ENCODE measurements around the gene OSBPL1A. TPM values are rescaled to one million over a fixed set of nuclear protein-coding genes. Genes with fewer than 3 reads are reported as not detected.
A peak's percentile ranks its signal among the peaks of the same experiment; 100 is the strongest.

The OSBPL1A gene
- total and polyA plus RNA-seq, 3 donors from 2014 or later: 32.0 to 45.0 (median 43.8) TPM

GRCh38 chr18:24231773-24232735 is 165.6 kb downstream of the OSBPL1A start:
- TF ChIP-seq POLR2A (IDR thresholded peaks at IDR 0.05) (no peak), CTCF (IDR thresholded peaks at IDR 0.05) (no peak)
- no peaks in the 10 kb centered on the region for H3K9me3 ChIP-seq
- WGBS, 2 donors: 33 to 35% methylated on average over 8 of the region's 8 CpGs
- no peak overlapping the region for H3K4me3 ChIP-seq
- no peaks in the 10 kb centered on the region for H3K27me3 ChIP-seq
- H3K36me3 ChIP-seq (ENCODE audit: low read depth, missing control alignments): no peaks in the 10 kb centered on the region
- peak overlapping the region; percentile 42 to 55 for H3K27ac ChIP-seq
- intact Hi-C loops (cut with DNase I; ENCODE audit: low total_unique reads): no loop called here
- DNase-seq: peak; percentile 20
- peaks cover 10% of the 10 kb centered on the region for H3K4me1 ChIP-seq

- TF ChIP-seq CTCF (IDR thresholded peaks at IDR 0.05) (no peak), POLR2A (IDR thresholded peaks at IDR 0.05) (no peak)
- Histone ChIP-seq H3K36me3 (ENCODE audit: low read depth, missing control alignments) (no peaks in the 10 kb centered on the region), H3K4me1 (peaks cover 10% of the 10 kb centered on the region), H3K9me3 (no peaks in the 10 kb centered on the region), H3K4me3 (no peak overlapping the region), H3K27ac (no peak overlapping the region), H3K27me3 (no peaks in the 10 kb centered on the region)
- intact Hi-C loops (cut with DNase I; ENCODE audit: low total_unique reads): no loop called here
- DNase-seq: no peak
- 90 to 92% methylated on average over 5 of the region's 5 CpGs for WGBS, 2 donors
Observed at GRCh38 chr18:24230766-24231165, 166.9 kb downstream of the OSBPL1A start.

- Histone ChIP-seq H3K4me1 (peaks cover 10% of the 10 kb centered on the region), H3K27me3 (no peaks in the 10 kb centered on the region), H3K9me3 (no peaks in the 10 kb centered on the region), H3K4me3 (no peak overlapping the region), H3K27ac (no peak overlapping the region), H3K36me3 (ENCODE audit: low read depth, missing control alignments) (no peaks in the 10 kb centered on the region)
- DNase-seq: no peak
- 94 to 96% methylated on average over 6 of the region's 6 CpGs for WGBS, 2 donors
- intact Hi-C loops (cut with DNase I; ENCODE audit: low total_unique reads): no loop called here
- no peak for TF ChIP-seq POLR2A (IDR thresholded peaks at IDR 0.05)
- TF ChIP-seq CTCF (IDR thresholded peaks at IDR 0.05): no peak
Observed at GRCh38 chr18:24228667-24229041, 169.0 kb downstream of the OSBPL1A start.

- TF ChIP-seq CTCF (IDR thresholded peaks at IDR 0.05): no peak
- TF ChIP-seq POLR2A (IDR thresholded peaks at IDR 0.05): no peak
- no peak for DNase-seq
- H3K4me3 ChIP-seq: no peak overlapping the region
- intact Hi-C loops (cut with DNase I; ENCODE audit: low total_unique reads): no loop called here
- H3K36me3 ChIP-seq (ENCODE audit: low read depth, missing control alignments): no peaks in the 10 kb centered on the region
- H3K27me3 ChIP-seq: no peaks in the 10 kb centered on the region
- H3K27ac ChIP-seq: no peak overlapping the region
- no peaks in the 10 kb centered on the region for H3K9me3 ChIP-seq
- 90 to 93% methylated on average over 12 of the region's 12 CpGs for WGBS, 2 donors
- H3K4me1 ChIP-seq: peaks cover 10% of the 10 kb centered on the region
Observed at GRCh38 chr18:24227977-24228666, 169.5 kb downstream of the OSBPL1A start.
